Measurements from ENCODE around the gene OXGR1.
"Not testable (repeated sequence)": the region's sequence is repeated elsewhere in the genome, so short reads cannot be mapped to it uniquely, and the experiment has no call there.

The OXGR1 gene

DNA sequence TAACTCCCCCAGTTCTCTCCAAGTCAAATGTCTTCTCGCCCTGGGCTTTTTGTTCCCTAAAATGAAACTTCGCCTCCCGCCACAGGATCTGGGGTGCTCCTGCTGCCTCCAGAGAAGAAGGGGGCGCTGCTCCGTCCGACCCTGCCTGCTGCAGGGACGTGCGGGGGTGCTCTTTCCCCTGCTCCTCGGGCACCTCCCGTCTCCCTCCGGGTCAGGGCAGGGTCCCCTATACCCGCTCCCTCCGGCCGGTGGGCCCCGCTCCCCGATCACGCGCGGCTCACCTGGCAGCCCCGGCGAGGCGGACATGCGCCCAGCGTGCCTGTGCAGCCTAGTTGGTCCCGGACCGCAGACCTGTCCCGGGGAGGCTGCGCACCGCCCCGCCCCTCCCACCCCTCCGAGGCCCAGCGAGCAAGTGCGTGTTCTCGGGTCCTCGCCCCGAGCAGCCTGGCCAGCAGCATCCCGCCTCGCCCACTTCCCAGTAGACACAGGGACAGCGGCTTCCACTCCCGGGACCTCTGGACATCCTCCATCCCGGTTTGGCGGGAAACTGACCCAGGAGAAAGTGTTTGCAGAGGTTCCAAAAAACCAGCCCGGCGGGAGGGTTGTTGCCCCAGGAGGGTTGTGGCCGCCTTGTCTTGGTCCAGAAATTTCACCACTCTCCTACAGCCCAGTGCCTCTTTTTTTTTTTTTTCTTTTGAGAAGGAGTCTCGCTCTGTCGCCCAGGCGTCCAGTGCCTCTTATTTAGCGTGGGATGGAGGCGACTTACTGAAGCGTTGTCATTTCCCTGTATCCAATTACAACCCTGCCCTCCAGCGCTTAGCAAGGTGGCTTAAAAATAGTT is at the start of gene OXGR1:
OXGR1 (minus strand) TSS at position 460 of the 841 bp plus-strand sequence. CDS start 6,717 bp downstream, outside the sequence.
- DNase-seq (ENCODE audit: low spot score) = no peak

DNA sequence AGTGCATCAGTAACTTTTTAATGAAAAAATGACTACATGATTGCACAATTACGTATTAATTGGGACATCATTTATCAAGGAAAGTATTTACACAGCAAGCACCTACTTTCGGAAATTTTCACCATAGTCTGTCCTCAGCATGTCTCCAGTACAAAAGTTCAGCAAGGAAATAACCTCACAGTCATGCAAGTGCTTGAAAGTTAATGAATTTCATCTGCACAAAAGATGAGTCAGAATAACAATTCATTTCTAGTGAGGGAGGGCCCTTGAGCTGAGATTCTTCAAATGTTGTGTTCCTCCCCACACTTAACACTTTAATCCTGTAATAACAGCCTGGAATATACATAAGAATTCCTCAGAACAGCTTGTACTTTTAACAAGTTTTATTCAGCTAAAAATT is 49.0 kb upstream of the OXGR1 start:
- DNase-seq (ENCODE audit: low spot score) = no peak

DNA sequence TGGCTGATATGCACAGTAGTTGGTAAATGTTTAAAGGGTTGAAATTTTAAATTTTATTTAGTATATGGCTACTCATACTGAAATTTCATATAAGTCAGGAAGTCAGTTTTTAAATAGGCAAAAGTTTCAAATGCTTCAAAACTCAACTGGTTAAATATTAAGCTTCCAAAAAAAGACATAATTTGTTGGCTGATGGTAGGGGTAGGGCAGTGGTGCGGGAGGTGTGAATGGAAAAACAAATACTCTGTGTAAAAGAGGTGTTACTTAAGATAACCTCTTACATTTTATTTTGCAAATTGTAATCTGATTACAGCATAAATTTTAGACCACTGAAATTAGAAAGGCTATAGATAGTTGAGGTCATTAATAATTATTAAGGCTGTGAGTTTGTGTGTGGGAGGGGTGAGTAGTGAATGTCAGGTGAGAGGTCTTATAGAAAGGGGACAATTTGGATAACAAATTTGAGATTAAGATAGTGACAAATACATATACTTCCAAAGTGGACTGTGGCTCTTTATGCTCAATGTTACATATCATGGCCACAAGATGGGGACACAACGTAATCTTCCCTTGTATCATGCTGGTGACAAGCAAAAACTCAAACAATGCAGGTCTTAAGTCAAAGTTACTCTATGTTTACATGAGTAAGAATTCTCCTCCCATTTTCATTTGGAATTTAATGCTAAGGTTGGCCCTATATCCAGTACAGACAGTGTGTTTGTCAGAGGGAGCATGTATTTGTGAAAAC is 36.6 kb upstream of the OXGR1 start:
- peak; percentile 9 for DNase-seq (ENCODE audit: low spot score)

DNA sequence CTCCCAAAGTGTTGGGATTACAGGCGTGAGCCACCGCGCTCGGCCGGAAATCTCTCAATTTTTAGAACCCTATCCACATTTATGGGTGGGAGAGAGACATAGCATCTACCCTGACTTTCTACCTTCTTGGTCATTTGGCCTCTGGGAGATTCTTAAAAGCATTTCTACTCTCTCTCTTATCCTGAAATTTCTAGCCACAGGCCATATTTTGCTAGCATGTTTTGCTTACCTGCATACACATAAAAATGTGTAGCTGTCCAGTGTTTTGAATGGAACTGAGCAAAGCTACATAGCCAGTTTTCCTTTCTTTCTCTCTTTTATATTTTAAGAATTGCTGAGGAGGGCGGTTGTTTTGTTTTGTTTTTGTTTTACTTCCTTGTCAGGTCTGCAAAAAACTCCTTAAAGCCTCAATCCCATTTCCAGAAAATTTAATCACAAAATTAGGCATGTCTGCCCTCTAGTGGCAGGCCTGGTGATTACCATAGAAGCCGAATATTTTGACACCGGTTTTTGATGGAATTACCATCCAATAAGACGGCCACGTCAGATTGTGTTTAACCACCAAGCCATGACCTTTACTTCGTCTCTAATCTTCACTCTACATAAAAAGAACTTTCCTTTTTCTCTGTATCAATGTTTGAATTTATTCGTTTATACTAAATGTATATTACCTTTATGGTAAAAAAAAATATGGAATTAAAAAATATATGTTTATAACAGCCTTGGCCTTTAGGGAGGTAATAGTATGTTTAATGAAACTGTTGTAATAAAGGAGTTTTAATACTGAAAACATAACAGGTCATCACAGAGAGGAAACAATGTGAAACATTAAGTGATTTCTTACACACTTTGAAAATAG is 34.4 kb upstream of the OXGR1 start:
- peak; percentile 50 for DNase-seq (ENCODE audit: low spot score)

DNA sequence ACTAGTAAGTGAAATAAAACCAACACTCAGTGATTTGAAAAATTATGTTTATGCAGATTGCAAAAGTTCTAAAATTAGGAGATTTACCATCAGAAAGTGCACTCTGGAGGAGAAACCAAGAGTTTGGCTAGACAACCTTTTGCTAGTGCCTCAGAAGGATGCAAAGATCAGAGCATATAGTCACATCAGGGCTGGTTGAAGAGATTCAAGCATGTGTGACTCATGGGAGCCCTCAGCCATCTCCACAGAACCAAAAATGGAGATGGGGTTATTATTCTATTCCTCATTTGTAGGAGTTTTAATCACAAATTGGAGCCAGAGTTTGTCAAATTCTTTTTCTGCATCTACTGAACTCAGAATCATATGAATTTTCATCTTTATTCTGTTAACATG is 32.9 kb upstream of the OXGR1 start:
- no peak for DNase-seq (ENCODE audit: low spot score)

DNA sequence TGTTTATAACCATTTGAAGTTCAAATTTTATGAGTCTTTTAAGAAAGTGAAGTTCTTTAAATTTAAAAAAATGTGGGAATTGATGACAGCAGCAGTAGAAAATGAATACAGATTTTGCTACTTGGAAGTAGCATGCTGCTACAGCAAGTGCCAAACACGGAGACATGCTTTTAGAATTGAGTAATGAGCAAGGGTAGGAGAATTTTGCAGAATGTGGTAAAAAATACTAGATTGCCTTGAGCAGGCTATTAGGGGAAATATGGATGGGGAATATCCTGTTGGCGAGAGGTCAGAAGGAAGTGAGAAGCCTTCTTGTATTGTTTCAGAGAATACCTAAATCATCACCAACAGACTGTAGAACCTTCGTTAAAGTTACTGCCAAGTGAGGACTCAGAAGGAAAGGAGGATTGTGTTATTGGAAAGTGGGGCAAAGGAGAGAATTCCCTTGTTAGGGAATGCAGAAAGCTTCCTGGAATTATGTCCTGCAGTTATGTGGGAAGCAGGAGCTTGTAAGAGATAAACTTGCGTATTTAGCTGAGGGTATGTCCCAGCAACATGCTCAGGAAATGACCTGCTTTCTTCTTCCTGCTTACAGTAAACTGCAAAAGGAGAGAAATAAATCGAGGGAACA is 32.4 kb upstream of the OXGR1 start:
- no peak for DNase-seq (ENCODE audit: low spot score)

DNA sequence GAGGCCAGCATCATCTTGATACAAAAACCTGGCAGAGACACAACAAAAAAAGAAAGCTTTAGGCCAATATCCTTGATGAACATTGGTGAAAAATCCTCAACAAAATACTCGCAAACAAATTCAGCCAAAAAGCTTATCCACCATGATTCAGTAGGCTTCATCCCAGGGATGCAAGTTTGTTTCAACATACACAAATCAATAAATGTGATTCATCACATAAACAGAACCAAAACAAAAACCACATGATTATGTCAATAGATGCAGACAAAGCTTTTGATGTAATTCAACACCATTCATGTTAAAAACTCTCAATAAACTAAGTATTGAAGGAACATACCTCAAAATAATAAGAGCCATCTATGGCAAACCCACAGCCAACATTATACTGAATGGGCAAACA is 29.5 kb upstream of the OXGR1 start:
- DNase-seq (ENCODE audit: low spot score) = not testable (repeated sequence)

DNA sequence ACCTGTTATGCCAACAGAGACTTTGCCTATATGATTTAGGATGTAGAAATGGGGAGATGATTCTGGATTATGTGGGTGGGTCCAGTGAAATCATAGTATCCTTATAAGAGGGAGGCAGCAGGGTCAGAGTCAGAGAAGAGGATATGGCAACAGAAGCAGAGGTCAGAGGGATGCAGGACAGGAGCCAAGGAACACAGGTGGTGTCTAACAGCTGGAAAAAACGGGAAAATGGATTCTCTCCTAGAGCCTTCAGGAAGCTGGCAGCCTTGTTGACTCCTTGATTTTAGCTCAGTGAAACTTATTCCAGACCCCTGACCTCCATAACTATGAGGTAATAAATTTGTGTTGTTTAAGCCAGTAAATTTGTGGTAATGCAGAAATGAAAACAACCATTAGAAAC is 28.8 kb upstream of the OXGR1 start:
- DNase-seq (ENCODE audit: low spot score) = no peak

DNA sequence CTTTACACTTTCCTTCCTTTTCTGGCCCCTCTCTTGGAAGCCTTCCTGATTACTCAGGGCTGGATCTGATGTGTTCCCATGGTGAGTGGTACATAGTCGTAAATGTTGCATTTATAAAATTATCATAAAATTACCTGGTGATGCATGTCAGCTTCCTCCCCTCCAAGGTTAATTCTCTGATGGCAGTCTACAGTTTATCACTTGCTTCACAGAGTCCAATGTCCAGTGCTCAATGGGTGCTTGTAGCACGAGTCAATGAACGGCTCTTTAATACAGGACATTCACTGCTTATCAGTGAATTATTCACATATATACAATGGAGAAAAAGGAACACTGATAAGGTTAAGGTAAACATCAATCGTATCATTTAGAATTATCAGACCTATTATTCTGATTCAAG is 27.0 kb upstream of the OXGR1 start:
- no peak for DNase-seq (ENCODE audit: low spot score)

DNA sequence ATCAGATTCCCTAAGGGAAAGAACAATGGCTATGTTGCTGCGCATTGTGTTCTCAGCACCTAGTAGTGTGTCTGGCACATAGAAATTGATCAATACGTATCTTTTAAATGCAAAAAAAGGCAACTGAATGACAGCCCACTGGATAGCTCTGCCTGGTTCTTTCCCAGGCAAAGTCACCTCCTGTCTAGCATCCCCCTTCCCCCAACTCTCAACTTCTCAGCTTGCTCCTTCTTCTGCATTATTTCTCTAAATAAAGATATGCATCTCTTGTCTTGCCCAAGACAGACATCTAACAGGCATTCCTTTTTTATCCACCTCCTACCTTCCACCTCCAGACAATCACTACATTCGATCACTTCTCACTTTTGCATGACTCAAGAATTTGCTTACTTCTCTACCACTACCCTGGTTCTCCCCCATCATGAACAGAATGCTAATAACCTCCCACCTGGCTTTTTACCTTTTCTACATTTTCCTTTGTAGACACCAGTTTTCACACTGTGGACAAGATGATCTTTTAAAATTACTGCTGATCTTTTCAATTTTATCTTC is 26.5 kb upstream of the OXGR1 start:
- no peak for DNase-seq (ENCODE audit: low spot score)

DNA sequence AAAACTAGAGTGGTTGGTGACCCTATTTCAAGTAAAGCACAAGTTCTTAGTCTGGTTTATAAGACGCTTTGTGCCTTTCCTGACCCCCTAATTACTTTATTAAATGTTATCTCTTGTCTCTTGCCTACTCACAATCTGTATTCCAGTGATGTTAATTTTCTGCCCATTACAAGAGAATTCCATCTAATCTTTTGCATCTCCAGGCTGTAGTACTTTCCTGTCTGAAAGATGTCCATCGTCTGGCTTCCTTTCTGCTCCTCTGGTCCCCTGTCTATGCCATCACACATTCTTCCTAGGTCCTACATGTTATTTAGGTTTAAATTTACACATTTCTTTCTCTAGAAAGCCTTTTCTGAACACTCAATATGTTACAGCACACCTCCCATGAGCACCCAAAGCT is 25.9 kb upstream of the OXGR1 start:
- DNase-seq (ENCODE audit: low spot score) = no peak

DNA sequence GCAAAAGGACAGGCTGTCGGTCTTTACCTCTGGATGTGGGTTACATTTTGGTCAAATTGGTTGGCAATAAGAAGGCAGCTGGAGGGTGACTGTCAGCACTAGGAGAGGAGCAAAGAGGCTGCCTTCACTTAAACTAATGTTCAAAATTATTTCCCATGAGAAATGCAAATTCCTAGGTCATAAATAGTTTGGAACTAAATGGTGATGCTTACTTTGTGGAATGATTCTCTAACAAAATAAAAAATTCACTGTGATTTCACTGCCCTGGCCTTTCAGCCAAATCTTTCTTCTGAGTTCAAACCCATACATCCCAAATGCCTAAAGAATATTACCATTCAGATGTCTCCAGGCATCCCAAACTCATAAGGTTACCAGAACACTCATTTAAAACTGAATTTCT is 25.0 kb upstream of the OXGR1 start:
- no peak for DNase-seq (ENCODE audit: low spot score)

DNA sequence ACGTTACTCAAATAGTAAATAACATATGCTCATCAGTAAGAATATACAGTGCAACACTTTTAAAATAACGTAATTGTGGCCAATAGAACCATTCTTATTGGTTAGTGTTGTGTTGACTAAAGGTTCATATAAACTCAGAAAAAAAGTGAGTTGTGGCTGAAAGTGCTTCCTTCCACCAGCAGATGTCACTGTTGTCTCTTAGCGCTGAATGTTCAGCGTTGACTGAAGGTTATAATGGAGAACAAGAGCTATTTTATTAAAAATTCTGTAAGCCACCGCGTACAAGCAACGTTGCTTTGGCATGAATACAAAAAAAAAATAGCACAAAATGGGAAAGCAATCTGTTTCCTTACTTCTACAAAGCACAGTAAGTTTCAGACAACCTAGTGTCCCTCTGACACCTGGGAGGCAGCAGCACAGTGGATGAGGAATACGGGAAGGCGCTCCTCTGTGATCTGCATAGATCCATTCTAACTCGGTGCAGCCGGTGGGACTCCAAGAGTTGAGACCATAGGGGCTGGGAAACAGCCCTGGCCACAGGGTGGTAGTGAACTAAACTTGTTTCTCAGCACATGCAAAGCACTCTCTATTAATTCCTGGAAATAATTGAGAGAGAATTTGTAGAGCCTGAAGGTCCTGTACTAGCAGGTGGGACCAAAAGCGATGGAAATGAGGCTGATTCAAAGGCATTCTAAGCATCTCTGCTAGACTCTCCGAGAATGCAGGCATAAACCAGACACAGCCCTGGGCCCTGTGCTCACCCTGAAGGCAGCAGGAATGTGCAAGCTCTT is 23.9 kb upstream of the OXGR1 start:
- peak; percentile 64 for DNase-seq (ENCODE audit: low spot score)

DNA sequence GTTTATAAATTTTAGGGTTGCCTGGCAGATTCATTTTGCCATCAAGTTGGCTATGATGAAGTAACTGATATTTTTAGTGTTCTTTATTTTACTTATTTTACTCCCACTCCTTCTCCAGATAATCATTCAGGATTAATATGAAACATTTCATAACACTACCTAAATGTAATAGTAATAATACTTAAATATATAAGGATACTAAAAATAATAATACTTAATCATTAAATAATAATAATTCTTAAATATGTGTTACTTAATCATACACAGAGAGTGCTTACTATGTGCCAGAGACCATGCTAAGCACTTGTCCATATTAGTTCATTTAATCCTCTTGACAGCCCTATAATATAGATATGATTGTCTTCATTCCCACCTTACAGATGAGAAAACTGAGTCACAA is 23.0 kb upstream of the OXGR1 start:
- DNase-seq (ENCODE audit: low spot score) = no peak

DNA sequence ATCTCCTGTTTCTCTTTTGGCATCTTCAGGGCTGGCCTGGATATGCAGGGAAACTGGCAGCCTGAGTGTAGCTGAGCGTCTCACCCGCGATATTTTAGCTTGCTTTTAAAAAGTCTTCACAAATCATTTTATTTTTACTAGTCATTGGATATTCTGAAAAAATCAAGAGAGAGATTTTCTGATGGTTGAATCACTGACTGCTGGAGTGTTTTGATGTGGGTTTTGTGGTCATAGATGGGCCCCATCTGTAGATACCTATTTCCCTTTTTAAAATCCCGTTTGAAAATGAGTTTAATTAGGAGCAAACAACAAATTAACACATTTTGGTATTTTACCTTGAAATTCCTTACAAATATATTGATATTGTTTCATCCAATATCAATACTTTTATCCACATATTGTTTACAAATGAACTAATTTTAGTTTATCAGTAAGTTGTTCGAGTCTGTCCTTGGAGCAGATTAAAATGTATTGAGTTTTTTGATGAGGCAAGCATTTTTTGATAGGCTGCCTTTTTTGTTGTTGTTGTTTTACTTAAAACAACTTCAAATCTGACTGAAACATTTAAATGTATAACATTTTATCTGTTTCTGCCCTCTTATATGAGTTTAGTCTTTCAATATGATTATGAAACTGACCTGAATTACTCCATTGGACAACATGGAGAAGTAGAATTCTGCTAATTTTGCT is 21.5 kb upstream of the OXGR1 start:
- DNase-seq (ENCODE audit: low spot score) = no peak

DNA sequence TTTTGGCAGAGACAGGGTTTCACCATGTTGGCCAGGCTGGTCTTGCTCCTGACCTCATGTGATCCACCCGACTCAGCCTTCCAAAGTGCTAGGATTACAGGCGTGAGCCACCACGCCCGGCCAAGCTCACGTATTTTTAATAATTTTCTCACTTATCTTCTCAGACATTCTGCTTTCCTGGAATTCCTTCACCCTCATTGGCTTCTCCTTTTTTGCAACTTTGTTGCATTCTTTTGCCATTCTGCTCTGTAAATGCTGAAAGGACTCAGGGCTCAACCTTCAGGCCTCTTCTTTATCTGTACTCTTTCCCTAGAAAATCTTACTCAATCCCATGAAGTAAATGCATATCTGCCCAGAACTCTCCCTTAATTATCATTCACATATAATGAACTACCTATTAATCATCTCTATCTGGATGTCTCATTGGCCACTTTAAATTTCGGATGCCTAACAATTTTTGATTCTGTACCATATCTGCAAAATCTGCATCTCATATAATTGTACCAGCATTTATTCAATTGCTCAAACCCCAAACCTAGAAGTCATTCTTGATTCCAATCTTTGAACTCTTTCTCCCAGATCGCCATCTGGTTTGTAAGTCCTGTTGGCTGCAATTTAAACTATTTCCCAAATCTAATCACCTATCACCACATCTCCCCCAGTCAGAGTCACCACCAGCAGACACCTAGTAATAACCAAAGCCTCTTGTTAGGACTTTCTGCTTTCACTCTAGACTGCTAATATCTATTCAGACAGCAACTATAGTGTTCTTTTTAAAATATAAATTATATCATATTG is 18.2 kb upstream of the OXGR1 start:
- no peak for DNase-seq (ENCODE audit: low spot score)

DNA sequence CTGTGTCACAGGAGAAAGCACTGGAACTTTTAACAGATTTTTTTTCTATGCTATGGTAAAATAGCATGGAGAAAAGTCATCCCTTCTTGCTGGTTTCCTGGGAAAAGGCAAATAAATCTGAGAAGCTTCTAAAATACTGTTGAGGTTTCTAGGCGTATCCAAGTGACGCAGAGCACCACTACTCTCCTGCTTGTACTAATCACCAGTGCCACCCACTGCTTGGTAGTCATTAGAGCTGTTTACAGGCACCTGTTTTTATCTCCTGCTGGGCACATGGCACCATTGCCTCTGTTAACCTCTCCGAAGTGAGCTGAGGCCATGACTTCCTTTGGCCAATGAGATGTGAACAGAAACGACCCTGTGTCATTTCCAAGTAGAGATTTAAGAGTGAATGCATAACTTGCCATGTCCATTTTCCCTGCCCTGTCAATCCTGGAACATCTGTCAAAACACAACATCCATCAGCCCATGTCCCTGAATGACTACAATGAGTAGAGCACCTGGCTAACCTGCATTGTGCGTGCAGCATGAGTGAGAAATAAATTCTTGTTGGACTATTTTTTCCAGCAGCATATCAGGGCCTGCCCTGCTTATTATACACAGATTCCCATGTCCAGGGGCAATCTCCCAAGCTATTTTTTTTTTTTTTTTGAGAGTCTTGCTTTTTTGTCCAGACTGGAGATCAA is 17.3 kb upstream of the OXGR1 start:
- DNase-seq (ENCODE audit: low spot score) = no peak

DNA sequence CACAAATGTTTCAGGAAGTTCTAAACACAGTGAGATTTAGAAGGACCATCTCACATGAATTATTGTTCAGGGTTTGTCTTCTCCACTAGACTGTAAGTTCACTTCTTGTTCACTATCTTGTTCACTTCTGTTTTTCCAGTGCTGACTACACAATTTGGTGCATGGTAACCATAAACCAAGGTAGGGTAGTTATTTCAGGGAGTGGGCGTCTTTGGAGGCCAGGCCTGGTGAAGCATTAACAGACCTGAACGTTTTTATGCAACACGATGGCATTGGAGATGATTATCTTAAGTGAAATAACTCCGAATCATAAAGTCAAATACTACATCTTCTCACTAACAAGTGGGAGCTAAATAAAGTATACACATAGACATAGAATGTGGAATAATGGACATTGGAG is 14.4 kb upstream of the OXGR1 start:
- no peak for DNase-seq (ENCODE audit: low spot score)
